HUES48 (cell line): Measurements from ENCODE around the gene CREG1.

Source experiments
- H3K27ac ChIP-seq: one replicate; pipeline ENCODE4 v1.7.0; 2013; ENCODE audit warnings: low read depth, low read length, inconsistent platforms
- H3K27me3 ChIP-seq: 2 replicates; pipeline ENCODE4 v1.6.1; 2013; ENCODE audit warnings: mild to moderate bottlenecking, low read length; ENCODE audit not compliant: control insufficient read depth, insufficient read depth
- H3K36me3 ChIP-seq: 2 replicates; pipeline ENCODE4 v1.6.1; 2013; ENCODE audit warnings: low read length; ENCODE audit not compliant: control insufficient read depth, insufficient read depth
- H3K4me1 ChIP-seq: 2 replicates; pipeline ENCODE4 v1.6.1; 2013; ENCODE audit warnings: mild to moderate bottlenecking, low read length; ENCODE audit not compliant: control insufficient read depth, insufficient read depth
- H3K4me3 ChIP-seq: 2 replicates; pipeline ENCODE4 v1.5.1; 2013; ENCODE audit warnings: mild to moderate bottlenecking, low read depth, low read length
- H3K9ac ChIP-seq: 2 replicates; pipeline ENCODE4 v1.6.1; 2013; ENCODE audit warnings: mild to moderate bottlenecking, low read depth, low read length, moderate library complexity
- H3K9me3 ChIP-seq: 2 replicates; pipeline ENCODE4 v1.6.1; 2013; ENCODE audit warnings: low read length; ENCODE audit not compliant: control insufficient read depth, insufficient read depth

CREG1 gene

DNA sequence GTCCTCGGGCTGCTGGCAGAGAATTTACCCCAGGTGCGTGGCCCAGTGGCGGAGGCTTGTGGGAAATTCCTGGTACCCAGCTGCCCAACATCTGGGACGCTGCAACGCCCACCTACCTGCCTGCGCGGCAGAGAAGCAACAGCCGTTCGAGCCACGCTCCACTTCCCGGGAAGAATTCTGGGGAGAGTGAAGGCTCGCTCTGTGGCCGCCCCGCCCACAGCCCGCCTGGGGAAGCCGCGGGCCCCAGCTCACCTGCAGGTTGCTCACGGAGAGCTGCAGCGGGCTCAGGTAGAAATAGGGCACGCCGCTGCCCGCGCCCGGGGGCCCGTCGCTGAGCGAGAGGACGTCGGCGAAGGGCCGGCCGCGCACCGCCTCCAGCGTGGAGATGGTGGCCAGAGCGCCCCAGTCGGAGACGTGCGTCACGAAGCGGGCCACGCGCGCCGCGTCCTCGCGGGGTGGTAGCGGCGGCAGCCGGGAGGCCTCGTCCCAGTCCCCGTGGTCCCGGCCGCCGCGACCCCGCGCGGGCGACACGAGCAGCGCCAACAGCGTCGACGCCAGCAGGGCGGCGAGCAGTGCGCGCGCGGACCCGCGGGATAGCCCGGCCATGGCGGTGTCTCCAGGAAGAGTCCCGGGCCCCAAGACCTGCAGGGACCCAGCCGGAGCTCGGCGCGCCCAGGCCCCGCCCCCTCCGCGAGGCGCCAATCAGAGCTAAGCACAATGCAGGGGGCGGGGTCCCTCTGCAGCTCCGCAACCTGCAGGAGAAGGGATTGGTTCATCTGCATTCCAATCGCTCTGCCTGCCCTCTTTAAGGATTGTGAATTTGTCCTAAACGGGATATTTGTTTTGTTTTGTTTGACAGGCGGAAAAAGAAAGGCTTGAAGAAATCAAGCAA, at the start of gene CREG1:
Gene CREG1, minus strand, starts transcription at position 627 of the 892 bp plus-strand sequence.
- Histone ChIP-seq H3K27ac (peak within 1 kb of the TSS; percentile 49), H3K4me1 (peaks cover 4% of the 10 kb centered on the region), H3K9ac (peak within 1 kb of the TSS; percentile 65), H3K27me3 (0 out of 2 replicates have a peak, but pooled peaks cover 5% of the 10 kb centered on the region), H3K4me3 (peak within 1 kb of the TSS; percentile 76), H3K36me3 (no peaks in the 10 kb centered on the region), H3K9me3 (no peaks in the 10 kb centered on the region)

DNA sequence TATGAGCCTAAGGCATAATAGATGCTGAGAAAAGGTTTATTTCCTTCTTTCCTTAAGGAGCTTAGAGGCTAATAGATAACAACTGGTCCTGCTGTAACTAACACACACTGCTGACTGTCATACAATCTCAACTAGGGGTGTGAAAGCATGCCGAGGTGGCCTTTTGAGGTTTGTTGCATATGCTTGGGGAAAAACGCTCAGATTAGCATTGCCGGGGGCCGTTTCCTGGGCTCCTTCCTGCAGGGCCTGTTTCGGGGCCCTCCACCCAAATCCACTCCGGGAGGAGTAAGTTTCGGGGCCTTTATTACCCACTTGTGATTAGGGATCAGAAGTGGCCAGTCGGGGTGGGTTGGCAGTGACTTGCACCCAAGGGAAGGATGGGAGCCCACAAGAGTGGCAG, 49.3 kb upstream of the CREG1 start:
- no peak overlapping the region for H3K4me3 ChIP-seq
- H3K4me1 ChIP-seq: no peaks in the 10 kb centered on the region
- no peak overlapping the region for H3K27ac ChIP-seq
- no peaks in the 10 kb centered on the region for H3K27me3 ChIP-seq
- no peak overlapping the region for H3K9ac ChIP-seq
- H3K9me3 ChIP-seq: peaks cover 14% of the 10 kb centered on the region
- no peaks in the 10 kb centered on the region for H3K36me3 ChIP-seq

DNA sequence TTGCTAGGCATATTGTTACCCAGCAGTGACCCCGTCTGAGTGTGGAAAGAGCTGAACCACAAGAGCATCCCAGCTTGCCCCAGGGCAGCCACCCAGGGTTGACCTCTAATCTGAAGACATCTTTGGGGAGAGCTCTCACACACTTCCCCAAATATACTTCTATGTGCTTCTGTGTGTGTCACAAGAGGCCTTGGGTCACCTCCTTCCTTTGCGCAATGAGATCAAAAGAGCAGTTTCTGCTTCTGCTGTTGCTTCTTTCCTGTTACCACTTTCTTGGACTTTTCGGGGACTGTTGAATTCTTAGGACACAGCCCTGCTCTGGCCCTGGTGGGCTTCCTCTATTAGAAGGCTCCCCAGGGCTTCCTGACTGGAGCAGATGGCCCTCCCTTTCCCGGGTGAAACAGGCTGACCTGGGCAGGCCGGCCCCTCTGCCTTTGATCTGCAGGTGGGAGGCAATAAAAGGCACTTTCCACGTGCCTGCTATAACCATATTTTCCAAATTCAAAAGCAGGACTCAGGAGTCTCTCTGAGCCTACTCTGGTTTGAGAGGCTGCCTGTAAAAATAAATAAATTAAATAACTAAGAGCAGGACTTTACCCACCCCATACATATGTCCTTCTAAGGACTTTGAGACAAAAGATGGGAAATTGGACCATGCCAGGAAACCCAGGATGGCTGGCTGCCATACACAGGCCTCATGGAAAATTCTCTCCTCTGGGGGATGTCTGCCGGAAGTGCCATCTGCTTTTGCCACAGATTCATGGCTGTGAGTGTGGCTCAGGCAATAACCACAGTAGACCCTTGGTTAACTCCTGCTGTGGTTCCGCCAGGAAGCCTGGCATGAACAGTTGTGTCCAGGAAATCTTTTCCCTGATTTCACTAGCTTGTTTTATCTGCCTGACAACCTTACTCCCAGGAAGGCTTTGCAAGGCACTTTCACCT, 48.2 kb upstream of the CREG1 start:
- no peak overlapping the region for H3K27ac ChIP-seq
- no peaks in the 10 kb centered on the region for H3K27me3 ChIP-seq
- H3K4me1 ChIP-seq: no peaks in the 10 kb centered on the region
- no peaks in the 10 kb centered on the region for H3K36me3 ChIP-seq
- H3K4me3 ChIP-seq: no peak overlapping the region
- H3K9me3 ChIP-seq: 0 out of 2 replicates have a peak, but pooled peaks cover 2% of the 10 kb centered on the region
- no peak overlapping the region for H3K9ac ChIP-seq

DNA sequence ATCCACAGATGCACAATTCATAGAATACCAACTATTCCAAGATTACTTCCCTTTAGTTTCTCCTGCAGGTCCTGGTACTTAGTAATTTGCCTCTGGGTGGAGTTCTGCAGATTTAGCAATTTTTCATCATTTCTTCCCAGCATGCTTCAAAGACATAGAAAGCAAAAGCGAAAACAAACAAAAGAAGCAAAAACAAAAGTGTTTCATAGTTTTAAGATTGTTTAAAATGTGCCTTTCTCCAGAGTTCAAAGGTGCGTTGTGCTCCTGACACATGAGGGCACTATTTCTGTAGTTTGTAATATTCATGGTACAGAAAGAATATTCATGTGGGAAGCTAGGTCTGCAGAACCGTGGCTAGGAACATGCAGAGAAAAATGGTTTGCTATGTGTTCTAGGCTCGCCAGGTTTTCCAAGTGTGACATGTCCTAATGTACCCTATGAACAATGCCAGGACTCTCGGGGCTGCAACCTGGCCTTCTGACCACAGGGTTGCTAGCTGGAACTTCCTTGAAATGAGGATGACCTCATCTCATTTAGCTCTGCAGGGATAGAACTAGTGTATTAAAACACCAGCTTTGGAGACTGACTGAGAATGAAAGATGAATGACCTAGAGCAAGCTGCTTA, 46.5 kb upstream of the CREG1 start:
- no peaks in the 10 kb centered on the region for H3K27me3 ChIP-seq
- H3K4me3 ChIP-seq: no peak overlapping the region
- no peaks in the 10 kb centered on the region for H3K9me3 ChIP-seq
- H3K9ac ChIP-seq: no peak overlapping the region
- H3K27ac ChIP-seq: no peak overlapping the region
- no peaks in the 10 kb centered on the region for H3K4me1 ChIP-seq
- H3K36me3 ChIP-seq: no peaks in the 10 kb centered on the region

DNA sequence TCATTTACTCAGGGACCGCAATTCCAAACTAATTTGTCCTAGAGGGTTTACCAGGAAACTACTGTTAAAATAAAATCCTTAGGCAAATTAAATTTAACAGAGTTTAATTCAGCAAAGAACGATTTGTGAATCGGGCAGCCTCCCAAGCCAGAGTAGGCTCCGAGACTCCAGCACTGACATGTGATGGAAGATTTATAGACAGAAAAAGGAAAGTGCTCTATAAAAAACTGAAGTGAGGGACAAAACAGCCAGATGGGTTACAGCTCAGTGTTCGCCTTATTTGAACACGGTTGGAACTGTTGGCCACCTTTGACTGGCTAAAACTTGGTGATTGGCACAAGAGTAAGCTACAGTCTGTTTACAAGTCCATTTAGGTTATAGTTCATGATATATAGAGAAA, 41.3 kb upstream of the CREG1 start:
- Histone ChIP-seq H3K9ac (no peak overlapping the region), H3K27me3 (no peaks in the 10 kb centered on the region), H3K9me3 (no peaks in the 10 kb centered on the region), H3K36me3 (no peaks in the 10 kb centered on the region), H3K4me3 (no peak overlapping the region), H3K27ac (no peak overlapping the region), H3K4me1 (no peaks in the 10 kb centered on the region)

DNA sequence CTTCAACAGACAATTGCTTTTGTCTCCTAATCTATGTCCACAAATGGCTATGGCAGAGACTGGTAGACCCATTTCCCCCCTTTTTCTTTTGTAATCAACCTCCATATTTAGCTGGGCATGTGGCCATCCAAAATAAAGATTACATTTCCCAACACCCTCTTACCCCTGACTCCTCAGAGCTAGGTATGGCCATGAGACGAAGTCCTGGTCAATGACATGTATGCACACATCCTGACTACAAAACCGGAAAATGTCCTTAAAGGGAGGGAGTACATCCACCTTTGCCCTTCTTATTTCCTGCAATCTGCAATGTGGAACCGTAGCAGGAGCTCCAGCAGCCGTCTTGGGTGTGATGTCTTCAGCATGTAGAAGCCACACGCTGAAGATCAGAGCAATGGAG, 40.3 kb upstream of the CREG1 start:
- Histone ChIP-seq H3K27me3 (no peaks in the 10 kb centered on the region), H3K9me3 (no peaks in the 10 kb centered on the region), H3K9ac (no peak overlapping the region), H3K36me3 (no peaks in the 10 kb centered on the region), H3K4me1 (no peaks in the 10 kb centered on the region), H3K27ac (no peak overlapping the region), H3K4me3 (no peak overlapping the region)

DNA sequence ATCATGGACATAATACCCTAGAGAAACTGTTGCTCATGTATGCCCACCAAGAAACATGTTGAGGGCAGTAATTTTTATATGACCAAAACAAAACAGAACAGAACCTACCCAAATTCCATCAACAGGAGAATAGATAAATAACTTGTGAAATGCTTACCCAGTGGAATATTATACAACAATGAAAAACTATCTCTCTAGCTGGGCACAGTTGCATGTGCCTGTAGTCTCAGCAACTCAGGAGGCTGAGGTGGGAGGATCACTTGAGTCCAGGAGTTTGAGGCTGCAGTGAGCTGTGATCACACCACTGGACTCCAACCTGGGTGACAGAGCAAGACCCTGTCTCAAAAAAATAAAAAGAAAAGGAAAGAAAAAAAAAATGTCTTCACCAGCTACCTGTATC, 38.9 kb upstream of the CREG1 start:
- no peaks in the 10 kb centered on the region for H3K4me1 ChIP-seq
- no peaks in the 10 kb centered on the region for H3K27me3 ChIP-seq
- H3K27ac ChIP-seq: no peak overlapping the region
- no peaks in the 10 kb centered on the region for H3K9me3 ChIP-seq
- H3K9ac ChIP-seq: no peak overlapping the region
- H3K4me3 ChIP-seq: no peak overlapping the region
- H3K36me3 ChIP-seq: no peaks in the 10 kb centered on the region

DNA sequence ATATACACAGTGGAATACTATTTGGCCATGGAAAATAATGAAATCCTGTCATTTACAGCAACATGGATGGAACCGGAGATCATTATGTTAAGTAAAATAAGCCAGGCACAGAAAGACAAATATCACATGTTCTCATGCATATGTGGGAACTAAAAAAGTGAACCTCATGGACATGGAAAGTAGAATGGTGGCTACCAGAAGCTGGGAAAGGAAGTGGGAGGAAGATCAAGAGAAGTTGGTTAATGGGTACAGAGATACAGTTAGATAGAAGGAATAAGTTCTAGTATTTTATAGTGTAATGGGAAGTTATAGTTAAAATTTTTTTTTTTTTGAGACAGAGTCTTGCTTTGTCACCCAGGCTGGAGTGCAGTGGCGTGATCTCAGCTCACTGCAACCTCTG, 34.8 kb upstream of the CREG1 start:
- Histone ChIP-seq H3K9me3 (no peaks in the 10 kb centered on the region), H3K4me3 (no peak overlapping the region), H3K27me3 (no peaks in the 10 kb centered on the region), H3K9ac (no peak overlapping the region), H3K4me1 (no peaks in the 10 kb centered on the region), H3K36me3 (no peaks in the 10 kb centered on the region), H3K27ac (no peak overlapping the region)

DNA sequence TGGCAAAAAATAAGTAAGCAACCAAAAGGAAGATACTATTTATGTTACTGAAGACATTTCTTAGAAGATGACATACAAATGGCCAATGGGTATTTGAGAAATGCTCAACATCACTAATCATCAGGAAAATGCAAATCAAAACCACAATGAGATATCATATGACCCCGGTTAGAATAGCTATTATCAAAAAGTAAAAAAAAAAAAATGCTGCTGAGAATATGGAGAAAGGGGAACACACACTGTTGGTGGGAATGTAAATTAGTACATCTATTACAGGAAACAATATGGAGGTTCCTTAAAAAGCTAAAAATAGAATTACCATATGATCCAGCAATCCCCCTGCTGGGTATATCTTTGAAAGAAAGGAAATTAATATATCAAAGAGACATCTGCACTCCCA, 34.3 kb upstream of the CREG1 start:
- Histone ChIP-seq H3K27me3 (no peaks in the 10 kb centered on the region), H3K9me3 (no peaks in the 10 kb centered on the region), H3K36me3 (no peaks in the 10 kb centered on the region), H3K4me3 (no peak overlapping the region), H3K9ac (no peak overlapping the region), H3K27ac (no peak overlapping the region), H3K4me1 (no peaks in the 10 kb centered on the region)

DNA sequence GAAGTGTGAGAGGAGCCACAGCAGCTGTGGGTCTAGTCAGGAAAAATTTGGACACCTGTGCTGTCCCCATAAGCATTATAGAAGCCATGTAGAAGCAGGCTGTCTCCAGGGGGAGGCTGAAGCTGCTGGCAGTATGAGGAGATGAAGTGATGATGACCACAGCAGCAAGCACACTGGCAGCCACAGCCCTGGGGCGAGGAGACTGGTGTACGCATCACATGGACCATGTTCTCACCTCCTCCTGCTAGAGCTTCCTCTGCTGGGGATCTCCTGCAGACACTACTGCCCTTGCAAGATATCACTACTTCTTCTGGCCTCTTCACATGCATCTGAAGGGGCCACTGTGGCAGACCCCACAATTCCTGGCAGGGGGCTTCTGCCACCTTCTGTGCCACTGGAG, 33.8 kb upstream of the CREG1 start:
- Histone ChIP-seq H3K36me3 (no peaks in the 10 kb centered on the region), H3K27ac (no peak overlapping the region), H3K9me3 (no peaks in the 10 kb centered on the region), H3K9ac (no peak overlapping the region), H3K27me3 (no peaks in the 10 kb centered on the region), H3K4me3 (no peak overlapping the region), H3K4me1 (no peaks in the 10 kb centered on the region)
